Right lobe of liver (tissue), 6 donors: ENCODE measurements around the gene CYP51A1. TPM values are rescaled to one million over a fixed set of nuclear protein-coding genes. Genes with fewer than 3 reads are reported as not detected.
"Not testable (repeated sequence)": the region's sequence is repeated elsewhere in the genome, so short reads cannot be mapped to it uniquely, and the experiment has no call there.

Experiments
- ATAC-seq, 4 donors: fragments of 200-7000 bp; cut with Tn5 transposase; one replicate each; pipeline ENCODE4 v1.9.1; 2020; ENCODE audit warnings: mild to moderate bottlenecking in 4 of 4, moderate library complexity in 4 of 4
- DNase-seq, 3 donors: peaks; one replicate each; pipeline ENCODE4 v3.0.0-alpha.2; 2020
- H3K27ac ChIP-seq, 3 donors: fragments of 200-600 bp; one replicate each; pipeline ENCODE4 v1.8.0; 2022
- H3K27me3 ChIP-seq, 2 donors: fragments of 200-600 bp; one replicate each; pipeline ENCODE4 v1.8.0; 2022
- H3K36me3 ChIP-seq, 4 donors: fragments of 200-600 bp; sonication (generic) in 1 of 4; one replicate each; pipeline versions ENCODE4 v1.5.1 to v1.8.0; 2017 to 2022; ENCODE audit warnings: control low read depth in 1 of 4
- H3K4me1 ChIP-seq, 4 donors: fragments of 200-600 bp; sonication (generic) in 1 of 4; one replicate each; pipeline versions ENCODE4 v1.5.1 to v1.8.0; 2017 to 2022; ENCODE audit warnings: control low read depth in 1 of 4
- H3K4me3 ChIP-seq, 3 donors: fragments of 200-600 bp; one replicate each; pipeline ENCODE4 v1.8.0; 2022
- H3K9me3 ChIP-seq, 4 donors: fragments of 200-600 bp; sonication (generic) in 1 of 4; one replicate each; pipeline versions ENCODE4 v1.5.1 to v1.8.0; 2017 to 2022; ENCODE audit warnings: control low read depth in 1 of 4
- POLR2A ChIP-seq: fragments of 450-650 bp; IDR thresholded peaks from one replicate; pipeline ENCODE4 v1.6.1; 2017; ENCODE audit warnings: antibody characterized with exemption, mild to moderate bottlenecking
- WGBS: methylation state at CpG from one replicate; pipeline ENCODE4 v1.1.6; 2018; ENCODE audit warnings: low coverage, low lambda C conversion rate; ENCODE audit not compliant: insufficient coverage; ENCODE audit errors: missing lambda C conversion rate; 5-methylcytosine and 5-hydroxymethylcytosine counted together
- intact Hi-C, 2 donors: fragments of 100-400 bp; cut with DNase I; formaldehyde crosslinking; loops; one replicate each; pipeline versions ENCODE4 v1.11.2 to v1.14.1; 2022
- total RNA-seq, 6 experiments: library from RNA; depleted of rRNA in 2 of 6; stranded (reverse); fragments of >200 nt in 2 of 6; fragmentation: NEBNext Ultra II Directional in 3 of 6; extraction: Animal tissue kit (Norgen Biotek cat#: 25700) in 3 of 6; gene quantifications; one replicate each; pipeline versions ENCODE4 v1.1.0 to v1.2.4, GENCODE V29; 2016 to 2023
- TF ChIP-seq, protein P1 (sequence below), 4 donors: fragments of 200-600 bp in 3 of 4; fragments of 450-650 bp in 1 of 4; IDR thresholded peaks; one replicate each; pipeline versions ENCODE4 v1.5.1 to v1.8.0; 2016 to 2022; ENCODE audit warnings: antibody characterized with exemption in 4 of 4, mild to moderate bottlenecking in 2 of 4
- donor health status: DM: no; HTN: yes; CAD: no.
- donor health status: DM: no; HTN: no; CAD: no.
- donor health status: DM: no; HTN: no; CAD: no.
- donor health status: DM: no; HTN: yes; CAD: no.
- donor health status: DM: no; HTN: yes; CAD: no.

Gene CYP51A1
- total RNA-seq, 6 experiments from 2014 or later: 35.9 to 144 (median 85.3) TPM

- H3K27ac ChIP-seq: no peak overlapping the region
- 94% methylated on average over 3 of the region's 3 CpGs for WGBS
- H3K9me3 ChIP-seq: no peaks in the 10 kb centered on the region
- intact Hi-C loops: no loop called here
- DNase-seq (no peak), ATAC-seq (no peak)
- no peaks in the 10 kb centered on the region for H3K4me1 ChIP-seq
- H3K27me3 ChIP-seq: no peaks in the 10 kb centered on the region
- no peak overlapping the region for H3K4me3 ChIP-seq
- peaks cover 0 to 37% (median 0%) of the 10 kb centered on the region in 4 donors for H3K36me3 ChIP-seq
- TF ChIP-seq, protein P1, sequence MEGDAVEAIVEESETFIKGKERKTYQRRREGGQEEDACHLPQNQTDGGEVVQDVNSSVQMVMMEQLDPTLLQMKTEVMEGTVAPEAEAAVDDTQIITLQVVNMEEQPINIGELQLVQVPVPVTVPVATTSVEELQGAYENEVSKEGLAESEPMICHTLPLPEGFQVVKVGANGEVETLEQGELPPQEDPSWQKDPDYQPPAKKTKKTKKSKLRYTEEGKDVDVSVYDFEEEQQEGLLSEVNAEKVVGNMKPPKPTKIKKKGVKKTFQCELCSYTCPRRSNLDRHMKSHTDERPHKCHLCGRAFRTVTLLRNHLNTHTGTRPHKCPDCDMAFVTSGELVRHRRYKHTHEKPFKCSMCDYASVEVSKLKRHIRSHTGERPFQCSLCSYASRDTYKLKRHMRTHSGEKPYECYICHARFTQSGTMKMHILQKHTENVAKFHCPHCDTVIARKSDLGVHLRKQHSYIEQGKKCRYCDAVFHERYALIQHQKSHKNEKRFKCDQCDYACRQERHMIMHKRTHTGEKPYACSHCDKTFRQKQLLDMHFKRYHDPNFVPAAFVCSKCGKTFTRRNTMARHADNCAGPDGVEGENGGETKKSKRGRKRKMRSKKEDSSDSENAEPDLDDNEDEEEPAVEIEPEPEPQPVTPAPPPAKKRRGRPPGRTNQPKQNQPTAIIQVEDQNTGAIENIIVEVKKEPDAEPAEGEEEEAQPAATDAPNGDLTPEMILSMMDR (IDR thresholded peaks at IDR 0.05): no peak
- TF ChIP-seq POLR2A: no peak
Measured at GRCh38 chr7:92116949-92117348, 17.3 kb downstream of the CYP51A1 start.

- TF ChIP-seq, protein P1 (IDR thresholded peaks at IDR 0.05): no peak
- no peak for TF ChIP-seq POLR2A
- DNase-seq (no peak), ATAC-seq (no peak)
- H3K4me3 ChIP-seq: no peak overlapping the region
- peaks cover 0 to 46% (median 2%) of the 10 kb centered on the region in 4 donors for H3K36me3 ChIP-seq
- H3K27me3 ChIP-seq: no peaks in the 10 kb centered on the region
- H3K9me3 ChIP-seq: no peaks in the 10 kb centered on the region
- 96% methylated on average over 4 of the region's 5 CpGs for WGBS
- no peak overlapping the region for H3K27ac ChIP-seq
- intact Hi-C loops: no loop called here
- no peaks in the 10 kb centered on the region for H3K4me1 ChIP-seq
Measured at GRCh38 chr7:92115821-92116220, 18.5 kb downstream of the CYP51A1 start.

DNA sequence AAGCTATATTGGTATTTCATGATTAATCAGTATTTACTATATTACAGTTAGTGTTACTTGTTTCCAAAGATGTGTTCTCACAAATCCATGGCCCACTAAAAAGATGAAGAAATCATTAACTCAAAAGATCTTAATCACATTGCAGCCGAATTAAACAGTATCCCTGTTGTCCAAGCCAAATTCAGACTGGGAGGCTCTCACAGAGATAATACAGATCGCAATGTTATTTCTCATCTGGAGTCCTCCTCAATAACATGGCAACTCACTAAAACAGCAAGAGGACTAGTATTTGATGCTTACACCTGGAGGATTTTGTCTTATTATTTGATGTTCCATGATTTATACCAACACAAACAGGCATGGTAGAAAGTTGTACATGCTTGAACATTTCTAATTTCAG is 23.4 kb downstream of the CYP51A1 start:
- WGBS: 58% methylated on average over 2 of the region's 2 CpGs
- no peak for TF ChIP-seq POLR2A
- TF ChIP-seq, protein P1 (IDR thresholded peaks at IDR 0.05): no peak
- H3K27me3 ChIP-seq: no peaks in the 10 kb centered on the region
- no peaks in the 10 kb centered on the region for H3K4me1 ChIP-seq
- H3K36me3 ChIP-seq: peaks cover 1 to 53% (median 11%) of the 10 kb centered on the region in 4 donors
- H3K4me3 ChIP-seq: no peak overlapping the region
- H3K9me3 ChIP-seq: no peaks in the 10 kb centered on the region
- H3K27ac ChIP-seq: no peak overlapping the region
- ATAC-seq (no peak), DNase-seq (no peak)
- intact Hi-C loops: no loop called here

DNA sequence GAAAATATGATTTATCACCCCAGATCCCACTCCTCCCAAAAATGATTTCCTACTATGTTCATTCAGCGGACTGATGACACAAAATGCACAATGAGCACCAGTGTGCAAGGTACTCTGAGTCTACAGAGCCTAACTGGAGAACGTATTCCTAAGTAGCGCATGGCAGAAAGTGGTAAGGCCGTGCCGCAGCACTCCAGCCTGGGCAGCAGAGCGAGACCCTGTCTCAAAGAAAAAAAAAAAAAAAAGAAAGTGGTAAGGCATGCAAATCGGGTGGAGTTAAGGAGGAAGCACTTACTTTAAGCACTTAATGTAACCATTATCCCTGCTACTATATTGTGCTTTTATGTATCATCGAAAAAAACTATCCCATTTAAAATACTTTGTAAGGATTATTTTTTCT is 25.5 kb downstream of the CYP51A1 start:
- Histone ChIP-seq H3K27ac (no peak overlapping the region), H3K4me1 (no peaks in the 10 kb centered on the region), H3K27me3 (no peaks in the 10 kb centered on the region), H3K36me3 (peaks cover 1 to 53% (median 17%) of the 10 kb centered on the region in 4 donors), H3K9me3 (no peaks in the 10 kb centered on the region), H3K4me3 (no peak overlapping the region)
- no peak for DNase-seq
- no peak for ATAC-seq
- WGBS: 92% methylated on average over 5 of the region's 8 CpGs
- intact Hi-C loops: no loop called here
- TF ChIP-seq, protein P1 (IDR thresholded peaks at IDR 0.05): no peak
- no peak for TF ChIP-seq POLR2A

GRCh38 chr7:92102862-92103261 is 31.4 kb downstream of the CYP51A1 start:
- H3K27ac ChIP-seq, DNase-seq, H3K27me3 ChIP-seq, intact Hi-C loops, ATAC-seq, H3K4me1 ChIP-seq, H3K4me3 ChIP-seq, H3K9me3 ChIP-seq: not testable (repeated sequence)
- H3K36me3 ChIP-seq: peaks cover 0 to 89% (median 32%) of the 10 kb centered on the region in 4 donors
- 90% methylated on average over 4 of the region's 5 CpGs for WGBS
